ENCODE measurements around the gene TDRD6.
"Not testable (repeated sequence)": the region's sequence is repeated elsewhere in the genome, so short reads cannot be mapped to it uniquely, and the experiment has no call there.

The TDRD6 gene

GRCh38 chr6:46687619-46688097, at the start of gene TDRD6:
Gene TDRD6, plus strand, starts transcription at chr6:46687885. Its CDS starts 244 bp downstream, at chr6:46688129.
- DNase-seq (ENCODE audit: low spot score) = no peak

DNA sequence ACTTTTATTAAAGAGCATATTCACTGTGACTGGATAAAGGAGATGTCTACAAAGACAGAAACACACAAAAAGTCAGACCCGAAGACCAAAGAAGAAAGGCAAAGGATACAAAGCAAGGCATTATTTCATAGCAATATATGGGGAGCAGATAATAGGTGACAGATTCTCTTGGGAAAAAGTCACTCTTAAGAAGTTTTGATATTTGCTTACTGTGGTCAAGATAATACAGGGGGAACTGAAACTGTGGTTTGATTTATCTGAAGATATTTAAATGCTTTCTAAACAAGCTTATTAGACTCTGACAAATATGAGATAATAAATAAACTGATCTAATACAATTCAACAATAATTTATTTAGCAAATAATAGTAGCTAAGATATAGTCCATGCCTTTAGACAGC, 49.8 kb upstream of the TDRD6 start:
- no peak for DNase-seq (ENCODE audit: low spot score)

GRCh38 chr6:46638650-46639049, 49.0 kb upstream of the TDRD6 start:
- no peak for DNase-seq (ENCODE audit: low spot score)

- DNase-seq (ENCODE audit: low spot score) = no peak
Observed at GRCh38 chr6:46642928-46643751, 44.5 kb upstream of the TDRD6 start.

DNA sequence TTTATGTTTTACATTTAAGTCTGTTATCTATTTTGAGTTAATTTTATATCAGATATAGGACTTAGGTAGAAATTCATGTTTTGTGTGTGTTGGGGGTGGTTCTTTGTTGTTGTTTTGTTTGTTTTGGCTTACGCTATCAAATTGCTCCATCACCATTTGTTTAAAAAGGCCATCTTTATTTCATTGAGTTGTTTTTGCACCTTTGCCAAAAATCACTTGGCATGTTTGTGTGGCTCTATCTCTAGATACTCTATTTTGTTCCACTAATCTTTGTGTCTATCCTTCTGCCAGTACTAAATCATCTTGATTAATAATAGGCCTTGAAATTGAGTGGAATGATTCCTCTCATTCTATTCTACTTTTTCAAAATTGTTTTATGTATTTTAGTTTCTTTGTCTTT, 42.4 kb upstream of the TDRD6 start:
- DNase-seq (ENCODE audit: low spot score) = no peak

DNA sequence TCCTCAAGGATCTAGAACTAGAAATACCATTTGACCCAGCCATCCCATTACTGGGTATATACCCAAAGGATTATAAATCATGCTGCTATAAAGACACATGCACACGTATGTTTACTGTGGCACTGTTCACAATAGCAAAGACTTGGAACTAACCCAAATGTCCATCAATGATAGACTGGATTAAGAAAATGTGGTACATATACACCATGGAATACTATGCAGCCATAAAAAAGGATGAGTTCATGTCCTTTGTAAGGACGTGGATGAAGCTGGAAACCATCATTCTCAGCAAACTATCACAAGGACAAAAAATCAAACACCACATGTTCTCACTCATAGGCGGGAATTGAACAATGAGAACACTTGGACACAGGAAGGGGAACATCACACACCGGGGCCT, 39.6 kb upstream of the TDRD6 start:
- not testable (repeated sequence) for DNase-seq (ENCODE audit: low spot score)

DNA sequence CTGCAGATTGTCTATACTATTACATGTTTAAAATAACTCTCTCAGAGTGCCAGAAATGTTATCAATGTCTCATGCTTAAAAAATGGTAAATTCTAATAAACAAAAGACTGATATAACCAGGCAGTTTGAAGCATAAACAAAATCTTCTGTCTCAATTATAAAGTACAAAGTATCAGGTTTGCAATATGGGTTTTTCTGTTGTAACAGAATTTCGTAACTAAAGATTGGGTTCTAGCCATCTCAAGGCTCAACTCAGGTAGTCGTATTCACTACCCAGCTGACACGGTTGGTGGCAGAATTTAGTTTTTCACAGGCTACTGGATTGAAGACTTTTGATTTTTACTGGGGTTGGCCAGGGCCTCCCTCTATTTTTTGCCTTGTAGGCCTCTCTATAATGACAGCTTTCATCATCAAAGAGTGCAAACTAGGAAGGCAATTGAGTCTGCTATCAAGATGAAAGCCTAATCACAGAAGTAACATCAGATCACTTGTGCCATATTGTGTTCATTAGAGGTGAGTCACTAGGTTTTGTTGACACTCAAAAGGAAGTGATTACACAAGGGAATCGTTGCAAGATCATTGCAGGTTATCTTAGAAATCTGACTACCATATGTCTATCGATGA, 38.7 kb upstream of the TDRD6 start:
- no peak for DNase-seq (ENCODE audit: low spot score)

DNA sequence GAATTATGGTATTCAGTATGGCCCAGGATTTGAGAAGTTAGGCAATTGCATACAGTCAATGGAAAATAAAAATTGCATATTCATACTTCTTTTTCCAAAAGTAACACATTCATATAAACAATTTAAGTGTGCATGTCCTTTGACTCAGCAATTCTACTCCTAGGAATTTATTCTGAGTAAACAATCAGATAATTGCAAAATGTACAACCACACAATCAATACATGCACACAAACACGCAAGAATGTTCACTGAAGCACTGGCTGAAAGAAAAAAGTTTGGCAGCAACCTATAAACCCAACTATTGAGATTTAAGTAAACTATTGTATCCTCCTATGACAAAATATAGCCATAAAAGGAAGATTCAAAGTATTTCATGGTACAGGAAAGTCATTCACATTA, 36.7 kb upstream of the TDRD6 start:
- DNase-seq (ENCODE audit: low spot score) = no peak

- DNase-seq (ENCODE audit: low spot score) = no peak
Observed at GRCh38 chr6:46651816-46652215, 35.9 kb upstream of the TDRD6 start.

- DNase-seq (ENCODE audit: low spot score) = no peak
Observed at GRCh38 chr6:46652232-46652602, 35.5 kb upstream of the TDRD6 start.

- peak; percentile 91 for DNase-seq (ENCODE audit: low spot score)
Observed at GRCh38 chr6:46652603-46653438, 34.9 kb upstream of the TDRD6 start, which contains the start of the genes CYP39A1 and SLC25A27. Gene CYP39A1, minus strand, starts transcription at chr6:46652818. Its CDS starts 236 bp downstream, at chr6:46652582. Gene SLC25A27, plus strand, starts transcription at chr6:46652975. Its CDS starts 218 bp downstream, at chr6:46653193.

- DNase-seq (ENCODE audit: low spot score) = no peak
Observed at GRCh38 chr6:46653439-46654195, 34.1 kb upstream of the TDRD6 start.

DNA sequence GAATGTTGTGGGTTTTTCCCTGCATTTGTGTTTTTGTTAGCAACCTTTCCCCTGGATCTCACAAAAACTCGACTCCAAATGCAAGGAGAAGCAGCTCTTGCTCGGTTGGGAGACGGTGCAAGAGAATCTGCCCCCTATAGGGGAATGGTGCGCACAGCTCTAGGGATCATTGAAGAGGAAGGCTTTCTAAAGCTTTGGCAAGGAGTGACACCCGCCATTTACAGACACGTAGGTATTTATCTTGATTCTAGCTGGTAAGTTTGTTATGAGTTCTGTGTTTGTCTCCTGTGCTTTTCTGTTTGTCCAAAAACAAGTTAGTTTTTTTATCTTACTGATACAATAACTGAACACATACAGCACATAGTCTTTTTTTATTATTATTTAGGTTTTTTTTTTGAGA, 31.9 kb upstream of the TDRD6 start:
- DNase-seq (ENCODE audit: low spot score) = no peak

DNA sequence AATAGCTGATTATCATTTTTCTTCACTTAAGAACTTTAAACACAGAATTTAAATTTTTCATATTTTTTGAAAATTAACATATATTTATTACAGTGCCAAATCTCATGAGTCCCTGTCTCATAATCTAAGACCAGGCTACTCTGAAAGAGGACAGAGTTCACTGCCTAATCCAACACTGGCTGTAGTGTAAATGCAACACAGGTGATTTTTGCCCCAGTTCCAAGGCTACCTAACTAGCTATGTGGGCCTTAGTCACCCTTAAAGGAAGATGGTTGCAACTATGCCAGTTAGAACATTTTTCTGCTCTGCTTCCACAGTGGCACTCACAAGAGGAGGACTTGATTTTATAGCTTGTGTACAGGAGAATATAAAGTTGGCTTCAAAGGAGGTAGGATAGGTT, 30.0 kb upstream of the TDRD6 start:
- no peak for DNase-seq (ENCODE audit: low spot score)

DNA sequence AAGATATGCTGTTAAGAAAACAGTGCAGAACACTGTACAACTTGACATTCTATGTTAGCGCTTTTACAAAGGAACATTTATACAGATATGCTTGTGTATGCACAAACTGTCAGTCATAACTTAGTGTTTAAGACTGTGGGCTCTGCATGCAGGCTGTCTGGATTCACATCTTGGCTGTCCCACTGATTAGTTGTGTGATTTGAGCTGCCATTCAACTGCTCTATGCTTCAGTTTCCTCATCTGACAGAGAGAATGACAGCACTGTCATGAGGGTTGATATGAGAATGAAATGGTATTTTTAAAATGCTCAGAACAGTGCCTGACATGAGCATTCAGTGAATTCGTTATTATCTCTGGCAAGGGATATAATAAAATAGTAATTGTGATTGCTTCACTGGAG, 26.2 kb upstream of the TDRD6 start:
- no peak for DNase-seq (ENCODE audit: low spot score)

GRCh38 chr6:46667377-46667776, 20.3 kb upstream of the TDRD6 start:
- DNase-seq (ENCODE audit: low spot score) = no peak

GRCh38 chr6:46674410-46674809, 13.3 kb upstream of the TDRD6 start:
- DNase-seq (ENCODE audit: low spot score) = no peak

- no peak for DNase-seq (ENCODE audit: low spot score)
Observed at GRCh38 chr6:46676604-46677313, 10.9 kb upstream of the TDRD6 start.

- no peak for DNase-seq (ENCODE audit: low spot score)
Observed at GRCh38 chr6:46677314-46677654, 10.4 kb upstream of the TDRD6 start.

DNA sequence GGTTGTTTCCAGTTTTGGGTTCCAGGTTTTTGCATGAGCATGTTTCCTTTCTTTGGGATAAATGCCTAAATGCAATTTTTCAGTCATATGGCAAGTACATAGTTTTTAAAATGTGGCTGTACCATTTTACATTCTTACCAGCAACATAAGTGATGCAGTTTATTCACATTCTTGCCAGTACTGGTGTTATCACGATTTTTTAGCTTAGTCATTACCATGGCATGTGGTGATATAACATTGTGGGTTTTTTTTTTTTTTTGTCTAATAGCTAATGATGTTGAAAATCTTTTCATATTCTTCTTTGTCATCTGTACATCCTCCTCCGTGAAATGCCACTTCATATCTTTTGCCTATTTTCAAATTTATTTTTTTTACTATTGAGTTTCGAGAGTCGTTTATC, 2.9 kb upstream of the TDRD6 start:
- no peak for DNase-seq (ENCODE audit: low spot score)

Data from COLO829 (cell line).